Choroid plexus epithelial cell (primary cell): ENCODE measurements around the gene FZD10.

Source experiments
- DNase-seq: peaks from one replicate; pipeline ENCODE4 v3.0.0-alpha.2; 2010; ENCODE audit warnings: low read depth
- H3K4me3 ChIP-seq: 2 replicates; pipeline ENCODE4 v1.5.1; 2011; ENCODE audit warnings: low read depth, mild to moderate bottlenecking, control low read depth, low read length, moderate library complexity
- TF ChIP-seq, protein P1 (sequence below): conservative IDR thresholded peaks from 2 replicates; pipeline ENCODE4 v1.5.1; 2011; ENCODE audit warnings: low read depth, mild to moderate bottlenecking, control low read depth, inconsistent platforms, low read length, moderate library complexity

FZD10 gene

GRCh38 chr12:130119241-130119861, 42.9 kb upstream of the FZD10 start:
- DNase-seq, result no peak
- no peak overlapping the region for H3K4me3 ChIP-seq

GRCh38 chr12:130120012-130120805, 42.1 kb upstream of the FZD10 start:
- no peak overlapping the region for H3K4me3 ChIP-seq
- TF ChIP-seq, protein P1, sequence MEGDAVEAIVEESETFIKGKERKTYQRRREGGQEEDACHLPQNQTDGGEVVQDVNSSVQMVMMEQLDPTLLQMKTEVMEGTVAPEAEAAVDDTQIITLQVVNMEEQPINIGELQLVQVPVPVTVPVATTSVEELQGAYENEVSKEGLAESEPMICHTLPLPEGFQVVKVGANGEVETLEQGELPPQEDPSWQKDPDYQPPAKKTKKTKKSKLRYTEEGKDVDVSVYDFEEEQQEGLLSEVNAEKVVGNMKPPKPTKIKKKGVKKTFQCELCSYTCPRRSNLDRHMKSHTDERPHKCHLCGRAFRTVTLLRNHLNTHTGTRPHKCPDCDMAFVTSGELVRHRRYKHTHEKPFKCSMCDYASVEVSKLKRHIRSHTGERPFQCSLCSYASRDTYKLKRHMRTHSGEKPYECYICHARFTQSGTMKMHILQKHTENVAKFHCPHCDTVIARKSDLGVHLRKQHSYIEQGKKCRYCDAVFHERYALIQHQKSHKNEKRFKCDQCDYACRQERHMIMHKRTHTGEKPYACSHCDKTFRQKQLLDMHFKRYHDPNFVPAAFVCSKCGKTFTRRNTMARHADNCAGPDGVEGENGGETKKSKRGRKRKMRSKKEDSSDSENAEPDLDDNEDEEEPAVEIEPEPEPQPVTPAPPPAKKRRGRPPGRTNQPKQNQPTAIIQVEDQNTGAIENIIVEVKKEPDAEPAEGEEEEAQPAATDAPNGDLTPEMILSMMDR, result no peak
- no peak for DNase-seq

More at GRCh38 chr12:130119241-130119861, 42.9 kb upstream of the FZD10 start:
- TF ChIP-seq, protein P1, result no peak

GRCh38 chr12:130121226-130122000, 40.9 kb upstream of the FZD10 start:
- TF ChIP-seq, protein P1, result no peak
- no peak overlapping the region for H3K4me3 ChIP-seq
- DNase-seq, result no peak

DNA sequence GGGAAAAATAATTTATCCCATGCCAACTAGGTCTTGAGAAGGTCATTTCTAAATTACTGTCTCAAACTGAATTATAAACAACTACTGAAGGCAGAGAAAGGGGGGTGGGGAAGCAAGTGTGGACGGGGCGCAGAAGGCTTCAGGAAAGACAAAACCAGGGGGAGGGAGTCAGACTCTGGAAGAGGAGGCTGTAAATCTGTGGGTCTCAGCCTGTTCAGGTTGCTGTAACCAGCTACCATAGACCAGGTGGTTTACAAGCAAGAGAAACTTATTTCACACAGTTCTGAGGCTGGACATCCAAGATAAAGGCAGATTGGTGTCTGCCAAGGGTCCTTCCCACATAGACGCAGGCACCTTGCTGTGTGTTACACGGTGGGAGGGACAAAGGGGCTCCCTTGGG, 39.9 kb upstream of the FZD10 start:
- no peak overlapping the region for H3K4me3 ChIP-seq
- no peak for DNase-seq
- TF ChIP-seq, protein P1, result no peak

DNA sequence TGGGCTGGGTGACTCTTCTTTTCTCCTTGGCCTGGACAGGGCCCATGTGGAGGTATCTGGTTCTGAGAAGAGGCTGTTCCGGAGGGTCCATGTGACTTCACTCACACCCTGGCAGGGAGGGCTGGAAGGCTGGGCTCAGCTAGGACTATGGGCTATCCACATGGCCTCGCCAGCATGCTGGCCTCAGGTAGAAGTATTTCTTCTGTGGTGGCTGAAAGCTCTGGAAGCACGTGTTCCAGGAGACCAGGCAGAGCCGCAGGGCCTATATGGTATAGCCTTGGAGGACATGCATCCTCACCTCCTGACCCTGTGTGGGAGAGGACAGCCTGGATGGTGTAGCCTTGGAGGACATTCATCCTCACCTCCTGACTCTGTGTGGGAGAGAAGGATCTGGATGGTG, 38.2 kb upstream of the FZD10 start:
- TF ChIP-seq, protein P1, result no peak
- no peak for DNase-seq

DNA sequence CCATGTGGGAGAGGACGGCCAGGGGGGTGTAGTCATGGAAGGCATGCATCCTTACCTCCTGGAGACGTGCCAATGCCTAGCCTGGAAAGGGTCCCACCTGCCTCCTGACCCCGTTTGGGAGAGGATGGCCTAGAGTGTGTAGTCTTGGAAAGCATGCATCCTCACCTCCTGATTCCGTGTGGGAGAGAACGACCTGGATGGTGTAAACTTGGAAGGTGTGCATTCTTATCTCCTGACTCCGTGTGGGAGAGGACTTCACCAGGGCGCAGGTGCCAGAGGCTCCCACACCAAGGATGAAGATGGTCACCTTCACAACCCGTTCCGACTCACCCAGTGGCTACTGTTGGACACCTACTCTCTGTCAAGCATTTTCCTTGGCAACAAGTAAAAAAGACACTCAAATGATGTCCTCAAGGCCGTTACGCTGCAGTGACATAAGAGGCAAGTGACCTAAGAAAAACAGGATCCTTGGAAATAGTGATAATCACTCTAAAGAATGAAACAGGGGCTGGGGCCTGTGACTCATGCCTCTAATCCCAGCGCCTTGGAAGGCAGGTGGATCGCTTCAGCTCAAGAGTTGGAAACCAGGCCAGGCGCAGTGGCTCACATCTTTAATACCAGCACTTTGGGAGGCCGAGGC, 37.5 kb upstream of the FZD10 start:
- H3K4me3 ChIP-seq, result no peak overlapping the region
- DNase-seq, result no peak
- TF ChIP-seq, protein P1, result no peak

More for the DNA sequence above, 38.2 kb upstream of the FZD10 start:
- no peak overlapping the region for H3K4me3 ChIP-seq
